Stimulated activated CD8-positive, alpha-beta memory T cell treated with anti-CD3 and anti-CD28 coated beads, Interleukin-12 subunit alpha, Interleukin-12 subunit beta, amount 100 ng/mL, for 24 hours (primary cell): Measurements from ENCODE around the gene DLGAP4.

Experiments used
- DNase-seq: peaks from one replicate; pipeline ENCODE4 v3.0.0-alpha.2; 2020; ENCODE audit errors: extremely low read depth

Gene DLGAP4

DNA sequence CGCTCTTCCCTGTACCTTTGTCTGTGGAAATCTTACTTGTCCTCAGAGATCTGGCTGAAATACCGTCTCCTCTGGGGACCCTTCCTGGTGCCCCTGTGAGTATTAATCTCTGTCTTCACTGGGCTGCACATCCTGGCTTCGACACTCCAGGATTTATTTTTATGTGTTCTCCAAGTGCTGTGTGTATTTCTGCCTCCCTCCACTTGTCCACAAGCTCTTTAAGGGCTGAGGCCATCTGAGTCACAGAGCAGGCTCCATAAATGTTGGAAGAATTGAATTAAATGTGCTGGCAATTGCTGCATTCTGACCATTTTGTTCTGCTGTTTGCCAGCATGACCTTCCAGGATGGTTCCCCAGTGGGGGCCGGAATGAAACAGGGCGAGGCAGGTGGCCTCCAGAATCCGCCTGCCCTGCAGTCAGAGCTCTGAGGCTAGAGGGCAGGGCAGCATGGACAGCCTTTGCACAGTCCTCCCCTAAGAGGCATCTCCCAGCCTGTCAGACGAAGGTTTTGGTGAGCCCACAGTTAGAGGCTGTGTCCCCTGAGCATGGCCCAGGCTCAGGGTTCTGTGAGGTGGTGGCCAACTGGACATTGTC is 105.8 kb downstream of the DLGAP4 start:
- DNase-seq: no peak

DNA sequence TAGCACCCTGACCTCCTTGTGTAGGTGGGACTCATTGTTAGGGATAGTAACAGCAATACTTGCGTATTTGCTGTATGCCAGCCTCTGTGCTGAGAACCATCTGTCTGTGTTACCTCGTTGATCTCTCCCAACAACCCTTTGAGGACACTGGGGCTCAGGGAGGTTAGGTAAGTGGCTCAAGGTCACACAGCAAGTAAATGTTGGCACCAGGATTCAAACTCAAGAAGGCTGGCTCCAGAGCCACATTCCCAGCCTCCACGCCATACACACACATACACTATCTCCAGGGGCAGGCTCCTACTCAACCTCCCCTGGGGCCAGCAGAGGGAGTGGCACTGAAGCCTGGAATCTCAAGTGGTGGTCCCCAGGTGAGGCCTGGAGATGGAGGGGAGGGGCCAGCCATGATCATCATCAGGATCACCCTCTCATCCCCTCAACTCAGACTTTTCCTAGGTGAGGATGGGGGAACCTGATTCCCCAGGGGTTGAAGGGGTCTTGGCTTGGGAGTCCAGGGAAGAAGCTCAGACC is 109.4 kb downstream of the DLGAP4 start:
- DNase-seq: no peak

DNA sequence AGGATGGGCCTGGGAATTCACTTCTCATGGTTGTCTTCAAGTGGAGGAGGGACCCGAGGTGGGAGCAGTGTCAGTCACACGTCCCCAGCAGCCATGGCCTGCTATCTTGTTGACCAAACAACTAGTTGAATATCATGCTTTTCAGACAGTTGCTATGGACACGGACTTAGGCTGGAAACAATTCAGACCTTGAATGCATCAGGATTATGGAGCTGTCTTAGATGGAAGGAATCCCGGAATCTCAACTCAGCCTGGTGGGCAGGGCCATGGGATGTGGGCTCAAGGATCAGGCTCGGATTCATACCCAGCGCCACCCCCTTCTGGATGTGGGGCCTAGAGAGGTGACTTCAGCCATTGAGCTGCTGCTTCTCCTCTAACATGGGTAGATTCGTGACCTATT is 112.6 kb downstream of the DLGAP4 start:
- no peak for DNase-seq

DNA sequence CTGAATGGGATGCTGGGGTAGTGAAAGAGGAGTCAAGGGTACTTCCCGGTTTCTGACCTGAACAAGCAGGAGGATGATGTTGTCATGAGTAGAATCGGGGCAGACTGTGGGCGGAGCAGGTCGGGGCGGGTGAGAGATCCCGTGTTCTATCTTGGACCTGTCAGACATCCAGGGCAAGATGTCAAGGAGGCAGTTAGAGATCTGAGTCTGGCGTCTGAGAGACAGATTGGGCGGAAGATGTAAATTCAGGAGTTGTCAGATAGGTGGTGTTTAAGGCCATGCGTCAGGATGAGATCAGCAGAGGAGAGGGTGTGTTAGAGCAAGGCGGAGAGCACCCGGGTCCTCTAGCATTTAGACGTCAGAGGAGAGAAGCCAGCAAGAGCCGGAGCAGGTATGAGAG is 115.5 kb downstream of the DLGAP4 start:
- DNase-seq: no peak

DNA sequence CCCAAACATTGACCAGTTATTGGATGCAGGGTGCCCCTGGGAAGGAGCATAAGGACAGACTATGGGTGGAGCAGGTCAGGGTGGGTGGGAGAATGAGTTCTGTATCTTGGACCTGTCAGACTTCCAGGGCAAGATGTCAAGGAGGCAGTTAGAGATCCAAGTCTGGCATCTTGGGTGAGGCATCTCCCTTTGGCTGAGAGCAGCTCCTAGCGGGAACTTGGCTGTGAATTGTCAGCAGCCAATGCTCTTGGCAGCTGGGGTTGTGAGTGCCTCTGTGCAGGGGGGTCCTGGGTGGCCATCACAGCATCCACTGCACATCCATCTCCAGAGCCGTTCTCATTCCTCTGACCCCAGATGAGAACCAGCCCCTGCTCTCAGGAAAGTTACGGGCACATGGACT is 118.2 kb downstream of the DLGAP4 start:
- no peak for DNase-seq

DNA sequence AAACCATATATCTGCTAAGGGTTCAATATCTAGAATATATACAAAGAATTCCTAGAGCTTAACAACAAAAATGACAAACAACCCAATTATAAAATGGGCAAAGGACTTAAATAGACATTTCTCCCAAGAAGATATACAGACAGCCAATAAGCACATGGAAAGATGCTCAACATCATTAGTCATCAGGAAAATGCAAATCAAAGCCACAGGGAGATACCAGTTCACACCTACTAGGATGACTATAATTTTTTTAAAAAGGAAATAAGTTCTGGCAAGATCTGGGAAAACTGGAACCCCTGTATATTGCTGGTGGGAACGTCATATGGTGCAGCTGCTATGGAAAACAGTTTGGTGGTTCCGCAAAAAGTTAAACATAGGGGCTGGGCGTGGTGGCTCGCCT is 119.0 kb downstream of the DLGAP4 start:
- no peak for DNase-seq

DNA sequence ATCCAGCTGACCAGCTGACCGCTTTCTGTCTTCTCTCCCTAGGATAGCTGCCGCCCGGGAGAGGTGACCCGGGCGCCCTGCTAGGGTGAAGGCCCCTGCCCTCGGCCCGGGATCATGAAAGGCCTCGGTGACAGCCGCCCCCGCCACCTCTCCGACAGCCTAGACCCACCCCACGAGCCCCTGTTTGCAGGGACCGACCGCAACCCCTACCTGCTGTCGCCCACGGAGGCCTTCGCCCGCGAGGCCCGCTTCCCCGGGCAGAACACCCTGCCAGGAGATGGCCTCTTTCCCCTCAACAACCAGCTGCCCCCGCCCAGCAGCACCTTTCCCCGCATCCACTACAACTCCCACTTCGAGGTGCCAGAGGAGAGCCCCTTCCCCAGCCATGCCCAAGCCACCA is 125.5 kb downstream of the DLGAP4 start:
- DNase-seq: no peak

DNA sequence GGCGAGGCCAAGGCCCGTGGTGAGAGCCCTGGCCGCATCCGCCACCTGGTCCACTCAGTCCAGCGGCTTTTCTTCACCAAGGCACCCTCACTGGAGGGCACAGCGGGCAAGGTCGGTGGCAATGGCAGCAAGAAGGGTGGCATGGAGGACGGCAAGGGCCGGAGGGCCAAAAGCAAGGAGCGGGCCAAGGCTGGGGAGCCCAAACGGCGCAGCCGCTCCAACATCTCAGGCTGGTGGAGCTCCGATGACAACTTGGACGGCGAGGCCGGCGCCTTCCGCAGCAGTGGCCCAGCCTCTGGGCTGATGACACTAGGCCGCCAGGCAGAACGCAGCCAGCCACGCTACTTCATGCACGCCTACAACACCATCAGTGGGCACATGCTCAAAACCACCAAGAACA is 126.0 kb downstream of the DLGAP4 start:
- DNase-seq: no peak

DNA sequence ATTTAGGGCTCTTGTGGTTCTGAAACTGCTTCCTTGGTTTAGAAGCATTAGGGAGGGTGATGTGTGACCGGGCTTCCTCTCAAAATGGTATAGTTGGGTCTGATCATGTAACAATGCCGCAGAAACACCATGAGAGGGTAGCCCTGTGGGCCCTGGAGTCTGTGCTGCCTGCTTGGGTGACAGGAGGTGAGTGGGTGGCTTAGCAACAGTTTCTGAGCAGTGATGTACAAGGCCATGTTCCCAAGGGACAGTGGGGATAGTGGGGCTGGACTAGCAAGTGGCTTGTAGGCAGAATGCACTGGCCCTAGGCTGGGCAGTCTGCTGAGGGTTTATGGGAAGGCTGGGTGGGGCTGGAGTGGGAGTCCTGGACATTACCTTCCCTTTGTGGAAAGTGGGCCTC is 128.2 kb downstream of the DLGAP4 start:
- no peak for DNase-seq

DNA sequence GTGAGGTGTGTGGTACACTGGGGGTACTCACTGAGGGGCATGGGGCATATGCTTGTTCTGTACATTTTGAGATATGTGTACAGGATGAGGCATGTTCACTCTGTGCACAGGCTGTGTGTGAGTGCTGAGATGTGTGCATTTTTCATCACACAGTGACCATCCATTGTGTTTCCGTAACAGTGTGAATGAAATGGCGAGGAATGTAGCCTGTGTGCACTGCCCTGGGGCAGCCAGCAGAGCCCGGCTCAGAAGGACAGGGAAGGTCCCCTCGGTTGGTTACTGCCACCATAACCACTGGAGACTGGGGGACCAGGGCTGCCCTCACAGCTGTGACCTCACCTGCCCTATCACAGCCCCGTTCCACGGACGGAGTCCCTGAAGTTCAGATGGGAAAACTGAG is 129.0 kb downstream of the DLGAP4 start:
- no peak for DNase-seq

DNA sequence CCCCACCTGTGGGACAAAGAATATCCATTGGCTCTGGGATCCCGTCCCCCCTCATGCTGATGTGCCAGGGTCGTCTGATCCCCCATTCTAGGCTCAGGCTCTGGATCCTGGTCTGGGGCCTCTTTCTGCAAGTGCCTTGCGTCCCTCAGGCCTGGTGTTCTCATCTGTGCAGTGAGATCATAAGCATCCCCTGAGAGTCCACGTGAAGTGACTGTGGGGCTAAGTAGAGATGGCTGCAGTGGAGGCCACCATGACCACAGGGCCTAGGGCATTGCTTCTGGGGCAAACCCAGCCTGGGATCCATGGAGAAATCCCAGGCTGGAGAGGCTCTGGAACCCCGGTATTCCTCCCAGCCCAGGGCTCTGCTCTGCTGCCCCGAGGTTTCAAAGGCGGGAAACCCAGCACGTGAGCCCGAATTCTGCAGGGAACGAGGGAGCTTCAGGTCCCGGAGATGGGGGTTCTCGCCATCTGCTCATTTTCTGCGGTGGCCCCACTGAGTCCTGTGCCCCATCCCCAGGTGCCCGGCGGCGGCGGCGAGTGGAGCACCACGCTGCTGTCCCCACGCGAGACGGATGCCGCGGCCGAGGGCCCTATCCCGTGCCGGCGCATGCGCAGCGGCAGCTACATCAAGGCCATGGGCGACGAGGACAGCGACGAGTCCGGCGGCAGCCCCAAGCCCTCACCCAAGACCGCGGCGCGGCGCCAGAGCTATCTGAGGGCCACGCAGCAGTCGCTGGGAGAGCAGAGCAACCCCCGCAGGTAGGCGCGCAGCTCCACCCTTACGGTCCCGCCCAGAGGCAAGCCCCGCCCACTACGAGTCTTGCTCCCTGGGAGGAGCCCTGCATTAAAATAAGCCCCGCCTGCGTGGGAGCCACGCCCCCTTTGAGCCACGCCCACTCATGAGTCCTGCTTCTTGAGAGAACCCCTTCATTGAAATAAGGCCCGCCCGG is 129.7 kb downstream of the DLGAP4 start:
- DNase-seq: peak; percentile 65

DNA sequence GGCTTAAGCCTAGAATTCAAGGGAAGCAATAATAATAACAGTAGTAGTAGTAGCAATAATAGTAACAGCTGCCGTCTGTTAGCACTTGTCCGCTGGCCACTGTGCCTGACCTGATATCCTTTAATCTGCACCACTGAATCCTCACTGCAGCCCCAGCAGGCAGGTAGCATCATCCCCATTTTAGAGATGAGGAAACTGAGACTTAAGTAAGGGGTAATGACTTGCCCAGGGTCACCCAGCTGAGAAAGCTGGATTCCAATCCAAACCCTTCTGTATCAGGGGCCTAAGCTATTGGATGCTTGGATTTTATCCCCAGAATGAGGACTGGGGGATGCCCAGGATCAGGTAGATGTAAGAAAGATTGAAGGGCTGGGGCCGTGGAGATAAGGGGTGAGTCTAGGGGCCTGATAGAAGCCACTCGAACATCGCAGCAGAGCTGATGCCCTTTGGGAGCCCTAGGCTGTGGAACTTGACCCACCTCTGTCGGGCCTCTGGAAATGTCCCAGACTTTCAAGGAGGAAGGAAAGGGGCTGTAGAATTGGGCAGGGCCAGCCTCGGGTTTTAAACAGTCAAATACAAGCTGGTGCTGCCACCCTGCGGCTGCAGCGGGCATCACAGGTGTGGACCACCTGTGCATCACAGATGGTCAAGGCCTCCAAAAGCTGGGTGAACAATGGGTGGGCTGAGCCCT is 133.0 kb downstream of the DLGAP4 start:
- no peak for DNase-seq

DNA sequence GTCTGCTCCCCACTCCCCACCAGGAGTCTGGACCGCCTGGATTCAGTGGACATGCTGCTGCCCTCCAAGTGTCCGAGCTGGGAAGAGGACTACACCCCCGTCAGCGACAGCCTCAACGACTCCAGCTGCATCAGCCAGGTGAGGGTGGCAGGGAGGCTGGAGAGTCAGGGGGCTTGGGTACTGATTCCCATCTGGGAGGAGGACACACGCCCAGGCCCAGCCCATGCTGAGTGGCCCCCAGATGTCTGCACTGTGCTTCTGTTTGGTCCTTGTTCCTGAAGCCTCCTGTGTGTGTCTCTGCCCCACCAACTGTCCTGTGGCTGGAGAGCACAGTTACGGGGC is 133.6 kb downstream of the DLGAP4 start:
- DNase-seq: no peak

DNA sequence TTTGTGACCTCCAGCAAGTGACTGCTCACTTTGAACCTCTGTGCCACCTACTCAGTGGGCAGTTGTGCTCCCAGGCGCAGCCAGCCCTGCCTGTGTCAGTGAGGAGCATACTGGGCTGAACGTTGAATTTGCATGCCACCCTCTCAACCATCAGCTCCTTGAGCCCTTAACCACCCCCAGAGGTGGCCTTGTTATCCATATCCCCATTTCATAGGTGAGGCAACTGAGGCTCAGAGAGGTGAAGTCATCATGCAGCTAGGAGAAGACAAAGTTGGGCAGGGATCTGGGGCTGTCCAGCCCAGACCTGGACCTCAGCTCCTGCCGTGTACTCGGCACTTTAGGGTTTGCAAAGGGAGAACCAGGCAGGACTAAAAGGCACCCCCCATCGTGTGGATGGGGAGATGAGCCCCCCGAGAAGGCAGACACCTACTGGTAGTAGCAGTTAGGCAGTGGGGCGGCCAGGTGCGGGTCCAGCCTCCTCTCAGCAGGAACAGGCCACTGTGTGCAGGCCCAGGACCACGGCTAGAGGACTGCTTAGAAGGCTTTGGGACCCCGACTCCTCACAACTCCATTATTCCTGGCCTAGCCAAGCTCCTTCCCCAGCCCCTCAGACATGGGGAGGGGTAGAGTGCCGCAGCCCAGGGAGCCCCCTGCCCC is 134.4 kb downstream of the DLGAP4 start:
- no peak for DNase-seq

DNA sequence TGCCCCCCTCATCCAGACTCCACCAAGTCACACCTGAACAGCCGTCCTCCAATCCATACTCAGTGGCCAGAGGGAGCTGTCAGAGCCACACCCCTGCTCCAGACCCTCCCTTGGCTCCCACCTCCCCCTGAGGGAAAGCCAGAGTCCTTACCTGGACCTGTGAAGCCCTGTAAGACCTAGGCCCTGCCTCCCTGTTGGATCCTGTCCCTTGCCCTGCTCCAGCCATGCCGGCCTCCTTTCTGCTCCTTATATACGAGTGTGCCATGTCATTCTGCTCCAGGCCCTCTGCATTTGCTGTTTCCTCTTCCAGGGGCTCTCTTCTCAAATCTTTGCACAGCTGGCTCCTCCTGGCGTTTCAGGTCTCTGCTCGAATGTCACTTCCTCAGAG is 134.9 kb downstream of the DLGAP4 start:
- DNase-seq: no peak

DNA sequence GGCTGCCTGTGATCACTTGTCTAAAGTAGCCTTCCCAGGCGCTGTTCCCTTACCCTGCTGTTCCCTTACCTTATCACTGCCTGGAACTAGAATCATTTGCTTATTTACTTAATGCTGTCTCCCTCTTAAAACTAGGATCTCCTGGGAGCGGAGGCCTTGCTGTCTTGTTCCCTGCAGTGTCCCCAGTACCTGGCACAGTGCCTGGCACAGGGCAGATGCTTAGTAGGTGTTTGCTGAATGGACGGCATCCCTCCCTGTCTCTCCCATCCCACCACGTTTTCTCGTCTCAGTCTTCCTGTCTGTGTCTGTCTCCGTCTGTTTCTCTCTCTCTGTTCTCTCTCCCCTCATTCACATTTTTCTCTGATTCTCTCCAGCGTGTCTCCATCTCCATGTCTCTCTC is 135.3 kb downstream of the DLGAP4 start:
- no peak for DNase-seq

DNA sequence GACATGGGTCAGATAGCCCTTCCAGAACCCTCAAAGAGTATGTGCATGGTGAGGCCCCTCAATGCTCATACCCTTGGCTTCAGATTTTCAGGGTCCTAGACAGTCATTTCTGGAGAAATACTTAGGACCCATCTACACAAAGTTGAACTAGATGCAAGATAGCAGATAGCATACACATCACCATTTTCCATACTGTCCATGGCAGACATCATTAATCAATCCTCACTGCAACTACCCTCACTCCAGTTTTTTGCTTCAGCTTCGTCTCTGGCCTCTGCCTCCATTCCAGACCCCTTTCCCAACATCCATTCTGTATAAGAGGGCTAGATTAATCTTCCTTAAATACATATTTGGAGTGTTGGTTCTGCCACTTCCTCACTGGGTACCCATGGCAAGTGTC is 139.7 kb downstream of the DLGAP4 start:
- no peak for DNase-seq

DNA sequence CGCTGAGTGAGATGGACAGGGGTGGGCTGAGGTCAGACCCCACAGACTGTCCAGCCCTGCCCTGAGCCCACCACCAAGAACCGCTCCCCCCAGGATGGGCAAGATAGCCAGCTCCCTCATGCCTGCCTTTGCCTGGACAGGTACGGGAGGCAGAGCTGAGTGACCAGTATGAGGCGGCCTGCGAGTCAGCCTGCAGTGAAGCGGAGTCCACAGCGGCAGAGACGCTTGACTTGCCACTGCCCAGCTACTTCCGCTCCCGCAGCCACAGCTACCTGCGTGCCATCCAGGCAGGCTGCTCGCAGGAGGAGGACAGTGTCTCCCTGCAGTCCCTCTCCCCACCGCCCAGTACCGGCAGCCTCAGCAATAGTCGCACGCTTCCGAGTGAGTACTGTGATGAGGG is 140.4 kb downstream of the DLGAP4 start:
- DNase-seq: no peak

DNA sequence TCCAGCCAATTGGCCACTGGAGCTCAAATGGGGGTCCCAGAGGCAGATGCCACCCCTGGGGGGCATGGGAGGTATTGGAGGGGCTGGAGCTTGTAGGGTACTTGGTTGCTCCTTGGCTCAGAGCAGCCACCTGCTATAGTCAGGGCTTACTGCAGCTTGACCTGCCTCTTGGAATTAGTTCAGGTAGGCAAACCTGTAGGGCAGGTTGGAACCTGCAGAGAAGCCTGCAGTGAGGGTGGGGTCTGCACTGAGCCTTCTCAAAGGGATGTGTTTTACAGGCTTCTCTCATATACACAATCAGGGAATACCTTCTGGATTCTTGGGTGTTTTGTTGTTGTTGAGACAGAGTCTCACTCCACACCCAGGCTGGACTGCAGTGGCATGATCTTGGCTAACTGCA is 141.0 kb downstream of the DLGAP4 start:
- DNase-seq: no peak

DNA sequence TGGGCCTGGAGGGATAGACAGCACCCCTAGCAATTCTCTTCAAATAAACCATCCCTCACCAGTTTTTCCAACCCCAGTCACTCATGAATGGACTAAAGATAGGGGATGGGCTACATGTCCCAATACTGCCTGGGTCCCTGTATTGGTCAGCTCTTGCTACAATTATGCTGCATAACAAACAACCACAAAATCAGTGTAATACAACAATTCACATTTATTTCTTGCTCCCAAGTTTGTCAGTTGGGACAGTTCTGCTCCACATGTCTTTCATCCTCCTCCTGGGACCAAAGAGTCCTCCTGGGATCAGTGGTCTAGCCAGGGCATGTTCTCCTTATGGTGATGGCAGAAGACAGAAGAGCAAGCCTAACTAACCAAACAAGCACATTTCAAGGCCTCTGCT is 143.5 kb downstream of the DLGAP4 start:
- DNase-seq: no peak

DNA sequence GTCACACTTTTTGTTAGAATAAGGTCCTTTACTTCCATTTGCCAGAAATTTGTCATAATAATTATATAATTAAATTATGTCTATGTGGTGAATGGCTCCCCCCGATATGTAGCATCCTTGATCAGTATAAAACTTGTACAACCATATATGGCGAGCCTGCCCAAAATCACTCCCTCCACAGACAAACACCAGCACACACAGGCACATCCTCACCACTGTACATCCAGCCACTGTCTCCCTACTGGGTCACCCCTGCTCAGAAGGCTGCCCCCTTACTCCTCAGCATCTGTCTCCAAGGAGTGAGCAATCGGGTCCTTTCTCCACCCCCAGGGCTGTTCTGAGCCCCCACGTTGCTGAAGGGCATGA is 148.2 kb downstream of the DLGAP4 start:
- DNase-seq: no peak

DNA sequence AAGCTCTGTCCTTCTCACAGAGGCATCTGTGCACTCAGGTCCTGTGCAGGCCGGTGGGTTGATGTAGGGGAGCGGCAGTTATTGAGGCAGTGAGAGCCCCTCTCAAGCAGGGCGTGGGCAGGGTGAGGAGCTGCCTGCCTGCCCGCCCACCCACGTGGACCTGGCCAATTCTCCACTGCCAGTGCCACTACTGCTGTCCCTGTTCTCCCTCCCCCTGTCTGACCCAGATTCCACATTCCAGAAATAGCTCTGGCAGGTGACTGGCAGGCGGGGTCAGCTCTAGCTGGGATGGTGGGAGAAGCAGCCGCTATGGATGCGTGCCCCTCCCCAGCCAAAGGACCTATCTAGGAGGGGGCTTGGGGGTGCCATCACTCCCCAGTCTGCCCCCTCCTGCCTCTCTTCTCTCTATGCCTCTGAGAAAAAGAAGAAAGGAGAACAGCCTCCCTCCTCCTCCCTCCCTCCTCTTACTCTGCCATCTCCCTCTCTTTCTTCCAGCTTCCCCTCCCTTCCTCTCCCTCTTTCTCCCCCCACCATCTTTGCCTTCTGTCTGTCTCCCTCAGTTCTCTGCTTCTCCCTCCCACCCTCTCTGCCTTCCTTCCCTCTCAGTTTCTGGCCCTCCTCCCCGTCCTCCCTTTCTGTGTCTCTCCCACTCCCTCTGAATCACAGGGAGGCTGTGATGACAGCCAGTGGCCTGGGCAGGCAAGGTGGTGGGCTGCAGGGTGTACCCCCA is 148.7 kb downstream of the DLGAP4 start:
- DNase-seq: no peak
